NAMALWA (cell line): ENCODE measurements around the gene FSIP1.

Experiments used
- DNase-seq: peaks from one replicate; pipeline ENCODE4 v3.0.0-alpha.2; 2015; ENCODE audit warnings: low spot score

The FSIP1 gene

DNA sequence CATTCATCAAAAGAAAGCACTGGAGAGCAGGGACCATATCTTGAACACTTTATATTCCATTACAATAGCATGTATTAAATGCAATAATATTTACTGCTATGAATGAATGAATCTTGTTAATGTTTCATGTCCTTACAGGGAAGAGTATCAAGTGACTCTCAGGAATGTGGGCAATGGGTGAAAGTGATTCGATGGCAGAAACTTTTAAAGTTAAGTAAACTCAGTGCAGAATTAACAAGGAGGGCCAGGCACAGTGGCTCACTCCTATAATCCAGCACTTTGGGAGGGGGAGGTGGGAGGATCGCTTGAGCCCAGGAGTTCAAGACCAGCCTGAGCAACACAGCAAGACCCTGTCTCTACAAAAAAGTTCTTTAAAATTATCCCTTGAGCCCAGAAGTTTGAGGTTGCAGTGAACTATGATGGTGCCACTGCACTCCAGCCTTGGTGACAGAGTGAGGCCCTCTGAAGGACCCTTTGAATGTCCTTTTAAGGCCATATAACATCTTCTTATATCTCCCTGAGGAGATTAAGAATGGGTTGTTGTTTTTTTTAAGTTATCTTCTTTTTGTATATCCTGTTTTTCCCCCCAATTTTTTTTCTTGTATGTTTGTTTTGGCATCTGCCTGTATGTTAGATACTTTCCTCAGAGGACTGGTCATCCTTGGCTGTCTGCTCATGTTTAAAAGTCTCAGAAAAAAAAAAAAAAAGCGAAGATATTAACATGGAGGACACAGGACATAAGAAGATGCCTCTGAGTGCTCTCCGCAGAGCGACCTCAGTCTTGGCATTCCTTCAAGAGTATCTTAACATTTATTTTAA lies 9.6 kb upstream of the FSIP1 start:
- no peak for DNase-seq

DNA sequence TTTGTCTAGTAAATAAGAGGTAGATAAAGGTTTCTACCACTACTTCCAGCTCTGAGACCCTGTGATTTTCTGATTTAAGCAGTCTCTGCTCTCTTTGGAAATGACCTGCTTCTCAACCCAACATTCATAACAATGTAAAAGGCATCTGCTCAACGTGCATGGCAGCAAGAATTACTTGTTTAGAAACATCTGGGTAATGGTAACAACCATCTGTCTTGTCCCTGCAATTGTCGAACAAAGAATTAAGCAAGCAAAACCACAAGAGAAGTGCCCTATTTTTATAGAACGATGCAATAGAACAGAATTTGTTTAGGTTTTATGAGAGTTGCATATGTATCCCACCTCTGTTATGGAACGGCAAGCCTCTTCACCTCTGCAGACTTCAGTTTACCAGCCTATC lies 7.1 kb upstream of the FSIP1 start:
- DNase-seq: no peak

DNA sequence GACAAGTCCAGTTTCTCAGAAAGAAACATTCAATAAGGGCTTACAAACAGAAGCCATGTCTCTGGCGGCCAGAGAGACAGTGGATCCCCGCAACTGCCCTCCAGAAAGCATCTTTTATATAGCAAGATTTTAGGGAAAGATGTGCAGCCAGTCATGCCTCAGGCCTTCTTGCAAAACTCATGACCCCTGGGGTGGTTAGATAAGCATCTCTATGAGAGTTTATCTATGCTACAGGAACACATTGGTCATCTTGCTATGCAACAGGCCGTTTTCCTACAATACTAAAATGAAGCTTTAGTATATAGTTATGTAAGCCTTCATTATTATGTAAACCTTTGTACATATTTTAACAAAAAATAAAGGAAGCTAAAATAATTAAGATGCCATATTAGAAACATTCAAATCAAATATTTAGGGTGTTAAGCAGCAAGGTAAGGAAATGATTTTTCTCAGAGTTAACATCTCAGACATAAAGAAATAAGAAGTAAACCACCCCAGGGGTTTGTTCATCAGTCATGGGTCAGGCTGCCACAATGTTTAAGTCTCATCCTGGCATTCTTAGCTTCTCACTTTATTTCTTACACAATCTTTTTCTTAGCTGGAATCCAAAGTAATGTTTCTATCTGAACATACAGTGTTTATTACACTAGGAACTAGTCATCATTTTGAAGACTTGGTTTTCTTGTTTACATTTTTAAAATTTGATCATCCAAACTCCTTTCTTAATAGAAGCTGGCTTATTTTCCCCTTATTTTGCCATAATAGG lies 6.3 kb upstream of the FSIP1 start:
- no peak for DNase-seq

DNA sequence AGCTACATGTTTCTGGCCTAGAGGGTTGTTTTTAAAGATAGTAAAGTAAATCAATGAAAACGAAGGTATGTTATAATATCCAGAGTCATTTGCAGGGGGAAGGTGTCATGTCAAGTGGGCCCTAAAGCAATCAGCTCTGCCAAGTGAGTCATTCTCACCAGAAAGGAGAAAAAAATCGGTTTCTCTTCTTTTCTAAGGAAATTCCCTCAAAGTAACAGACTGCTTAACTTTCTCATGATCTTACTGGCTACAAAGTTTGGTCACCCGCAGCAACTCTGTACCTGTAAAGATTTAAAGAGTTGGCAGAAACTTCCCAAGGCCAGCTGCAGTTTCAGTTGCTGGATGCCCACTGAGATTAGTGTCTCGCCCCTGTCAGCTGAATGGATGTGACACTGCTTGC lies 5.5 kb upstream of the FSIP1 start:
- DNase-seq: no peak

DNA sequence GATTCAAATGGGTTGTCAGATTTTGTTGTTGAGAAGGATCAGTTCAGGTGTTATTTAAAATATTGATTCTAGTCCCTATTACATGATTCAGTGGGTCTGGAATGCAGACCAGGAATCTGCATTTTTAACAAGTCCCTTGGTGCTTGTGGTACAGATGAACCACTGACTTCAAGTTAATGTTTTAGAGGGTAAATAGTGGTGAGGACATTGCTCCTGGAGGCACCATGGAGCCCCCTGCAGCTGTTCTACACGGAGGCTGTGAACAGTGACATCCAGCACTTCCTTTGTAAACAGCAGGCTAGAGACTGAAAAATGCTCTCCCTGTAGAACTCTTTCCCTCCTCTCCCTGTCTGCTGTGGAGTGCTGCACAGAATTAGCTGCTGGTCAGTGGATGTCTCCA lies 4.8 kb upstream of the FSIP1 start:
- DNase-seq: no peak

DNA sequence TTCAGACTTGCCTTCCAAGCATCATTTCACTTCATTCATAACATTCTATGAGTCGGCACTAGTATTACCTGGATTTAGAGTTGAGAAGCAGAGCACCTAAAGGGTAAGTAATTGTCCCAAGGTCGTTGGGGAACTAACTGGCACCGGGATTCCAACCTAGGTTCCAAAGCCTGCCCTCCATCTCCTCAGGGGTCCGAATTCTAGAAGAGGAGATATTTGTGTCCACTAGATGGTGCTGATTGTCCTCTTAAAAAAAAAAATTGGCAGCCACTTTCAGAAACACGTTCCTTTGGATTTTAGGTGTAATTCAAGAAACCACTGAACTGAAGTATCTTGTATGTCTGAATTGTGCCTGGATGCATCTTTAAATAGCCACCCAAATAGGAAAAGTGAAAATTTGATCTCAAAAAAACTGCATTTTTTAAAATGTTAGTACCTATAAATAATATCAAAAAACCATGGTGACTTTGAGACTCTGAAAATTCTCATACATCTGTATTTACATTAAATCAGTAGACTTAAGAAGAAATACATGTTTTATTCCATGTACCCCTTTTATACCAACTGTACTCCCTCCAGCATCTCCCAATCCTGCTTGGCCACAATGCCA lies 3.9 kb upstream of the FSIP1 start:
- peak; percentile 82 for DNase-seq

DNA sequence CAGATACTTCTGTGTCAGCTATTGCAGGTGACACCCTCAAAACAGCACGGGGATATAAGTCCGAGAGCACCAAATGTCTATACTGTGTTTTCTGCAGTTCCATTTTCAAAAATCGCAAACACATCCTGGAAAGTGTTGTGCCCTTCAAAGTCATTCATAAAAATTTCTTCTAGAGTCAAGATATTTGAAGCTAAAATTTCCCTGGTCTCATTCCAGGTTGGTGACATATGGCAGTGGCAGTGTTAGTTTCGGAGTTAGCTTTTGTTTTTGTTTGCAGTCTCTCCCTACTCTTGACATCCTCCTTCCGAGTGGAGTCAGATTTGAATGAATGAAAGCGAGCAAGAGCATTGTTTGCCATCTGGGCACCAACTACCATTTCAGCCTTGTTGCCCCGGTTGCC lies 3.2 kb upstream of the FSIP1 start:
- DNase-seq: no peak

DNA sequence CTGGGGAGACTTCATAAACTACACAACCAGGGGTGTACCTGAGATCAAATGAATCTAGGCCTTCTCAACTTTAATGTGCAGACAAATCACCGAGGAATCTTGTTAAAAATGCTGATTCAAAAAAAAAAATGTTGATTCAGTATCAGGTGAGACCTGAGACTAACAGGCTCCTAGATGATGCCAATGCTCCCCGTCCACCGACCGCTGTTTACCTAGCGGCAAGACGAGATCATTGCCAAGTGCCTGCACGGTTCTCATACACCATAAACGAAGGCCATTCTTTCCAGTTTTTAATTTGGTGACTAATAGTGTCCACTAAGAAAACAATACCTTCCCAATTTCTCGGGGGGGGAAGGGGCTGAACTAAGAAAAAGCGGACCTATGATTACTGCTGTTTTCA lies 2.5 kb upstream of the FSIP1 start:
- DNase-seq: no peak

DNA sequence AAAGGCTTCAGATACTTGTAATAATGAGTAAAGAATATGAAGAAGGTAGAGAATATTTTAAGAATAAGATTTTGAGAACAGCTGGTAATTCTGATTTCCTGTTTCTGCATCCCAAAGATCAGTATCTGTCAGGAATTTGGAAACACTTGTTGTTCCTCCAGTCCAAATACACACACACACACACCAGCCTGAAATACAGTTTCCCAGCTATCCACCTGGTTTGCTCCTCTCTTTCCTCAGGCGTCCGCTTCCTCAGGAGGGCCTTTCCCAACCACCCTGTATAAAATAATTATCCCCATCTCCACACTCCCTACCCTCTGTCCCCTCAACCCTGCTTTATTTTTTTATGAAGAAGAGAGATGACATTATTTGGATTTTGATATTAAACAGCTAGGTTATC lies 2.0 kb upstream of the FSIP1 start:
- no peak for DNase-seq

DNA sequence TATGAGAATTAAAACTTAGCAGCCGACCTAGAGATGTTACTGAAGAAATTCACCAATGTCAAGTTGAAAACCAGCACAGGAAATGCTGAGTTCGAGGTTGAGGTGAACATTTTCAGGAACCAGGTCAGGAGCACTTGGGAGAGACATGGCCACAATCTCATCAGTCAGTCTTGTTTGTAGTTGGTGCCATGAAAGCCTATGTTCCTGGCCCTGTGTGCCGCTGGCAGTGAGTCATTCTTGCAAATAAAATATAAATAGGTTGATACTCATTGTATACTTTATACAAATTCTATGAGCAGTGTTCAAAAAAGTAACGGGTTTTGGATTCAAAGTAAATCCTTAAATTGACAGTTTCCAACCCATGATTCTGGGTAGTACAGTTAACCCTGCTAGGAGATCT lies 1.5 kb upstream of the FSIP1 start:
- no peak for DNase-seq

DNA sequence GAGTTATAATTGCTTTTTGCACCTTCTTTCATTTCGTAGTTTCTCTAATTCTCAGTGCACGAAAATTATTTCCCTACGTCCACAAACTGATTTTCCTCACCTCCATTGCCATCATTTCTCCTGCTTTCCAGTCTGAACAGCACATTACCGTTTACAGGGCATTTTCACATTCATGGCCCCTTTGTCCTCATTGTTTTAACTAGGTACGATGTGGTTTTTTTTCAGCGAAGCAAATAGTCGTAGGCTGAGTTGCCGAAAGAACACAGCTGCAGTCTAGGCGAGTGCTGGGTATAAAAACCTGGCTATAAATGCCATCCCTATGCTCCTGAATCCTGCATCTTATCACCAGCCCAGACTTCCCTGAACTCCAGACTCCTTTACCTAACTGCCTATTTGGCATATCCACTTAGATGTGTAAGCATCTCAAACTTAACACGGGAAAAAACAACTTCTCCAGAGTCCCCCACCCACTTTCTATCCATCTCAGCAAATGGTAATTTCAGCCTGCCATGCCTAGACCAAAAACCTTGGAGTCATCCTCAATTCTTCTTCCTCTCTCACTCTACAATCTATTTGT lies 691 bp upstream of the FSIP1 start:
- peak; percentile 39 for DNase-seq

DNA sequence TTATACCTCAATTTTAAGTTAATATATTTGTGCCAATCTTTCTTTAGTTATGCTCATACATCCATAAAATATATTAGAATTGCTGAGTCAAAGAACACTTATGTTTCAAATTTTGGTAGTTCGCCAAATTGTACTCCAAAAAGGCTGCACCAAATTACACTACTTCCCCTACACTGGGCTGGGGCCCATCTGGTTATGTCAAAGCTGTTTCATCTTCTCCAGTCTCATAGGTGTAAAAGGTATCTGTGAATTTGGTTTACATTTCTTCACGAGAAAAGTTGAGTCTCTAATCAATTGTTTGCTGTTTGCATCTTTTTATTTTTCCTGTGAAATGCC lies 706 bp downstream of the FSIP1 start:
- DNase-seq: no peak

DNA sequence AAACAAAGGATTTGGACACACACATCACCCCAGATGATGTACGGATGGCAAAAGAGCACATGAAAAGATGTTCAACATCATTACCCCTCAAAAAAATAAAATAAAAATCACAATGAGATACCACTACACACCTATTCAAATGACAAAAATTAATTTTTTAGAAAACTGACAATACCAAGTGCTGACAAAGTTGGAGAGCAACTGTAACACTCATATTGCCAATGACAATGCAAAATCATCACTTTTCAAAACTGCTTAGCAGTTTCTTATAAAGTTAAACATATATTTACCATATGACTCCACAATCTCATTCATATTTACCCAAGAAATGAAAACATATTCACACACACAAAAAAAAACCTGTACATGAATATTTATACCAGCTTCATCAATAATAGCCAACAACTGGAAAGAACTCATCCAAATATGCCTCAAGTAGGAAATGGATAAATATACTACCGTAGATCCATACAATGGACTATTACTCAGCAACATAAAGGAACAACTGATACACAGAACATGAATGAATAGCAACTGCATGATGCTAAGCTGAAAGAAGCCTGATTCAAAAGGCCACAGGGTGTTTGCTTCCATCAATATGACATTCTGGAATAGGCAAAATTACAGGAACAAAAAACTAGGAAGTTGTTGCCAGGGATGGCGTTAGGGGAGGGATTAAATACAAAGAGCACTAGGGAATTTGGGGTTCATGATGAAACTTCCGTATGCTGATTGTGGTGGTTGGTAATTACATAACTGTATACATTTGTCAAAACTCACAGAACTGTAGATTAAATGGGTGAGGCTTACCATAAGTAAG lies 1.3 kb downstream of the FSIP1 start:
- DNase-seq: no peak

DNA sequence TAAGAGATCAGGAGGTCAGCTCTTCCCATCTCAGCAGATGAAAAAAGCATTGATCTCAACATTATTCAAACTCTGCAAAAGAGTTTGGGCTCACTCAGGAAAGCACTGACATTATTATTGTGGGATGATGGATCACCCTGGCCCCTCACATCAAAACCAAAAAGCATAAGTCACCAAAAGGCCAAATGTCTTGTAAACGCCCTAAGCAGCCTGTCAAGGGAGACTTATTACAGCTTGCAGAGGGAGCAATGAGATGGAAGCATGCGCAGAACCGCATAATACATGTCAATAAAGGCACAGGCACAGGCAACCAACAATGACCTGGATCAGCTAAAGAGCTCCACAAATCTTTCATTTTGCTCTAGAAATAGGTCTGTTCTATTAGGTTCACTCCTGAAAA lies 4.6 kb downstream of the FSIP1 start:
- DNase-seq: no peak

DNA sequence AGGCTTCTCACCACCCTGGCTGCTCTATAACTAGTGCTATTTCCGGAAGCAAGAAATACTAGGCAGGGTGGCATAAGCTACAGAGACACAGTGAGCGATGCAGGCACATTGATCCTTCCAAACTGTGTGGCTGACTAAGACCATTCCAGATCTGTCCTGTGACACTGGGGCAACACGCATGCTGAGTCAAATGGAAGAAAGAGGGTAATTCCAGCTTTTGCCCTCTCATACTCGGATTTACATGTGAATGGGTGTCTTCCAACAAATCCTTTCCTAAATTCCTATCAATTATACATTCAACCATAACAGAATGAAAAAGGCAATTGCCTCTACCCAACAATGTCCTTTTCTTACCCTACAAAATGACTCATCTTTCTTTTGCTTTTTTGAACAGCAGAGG lies 5.1 kb downstream of the FSIP1 start:
- DNase-seq: no peak

DNA sequence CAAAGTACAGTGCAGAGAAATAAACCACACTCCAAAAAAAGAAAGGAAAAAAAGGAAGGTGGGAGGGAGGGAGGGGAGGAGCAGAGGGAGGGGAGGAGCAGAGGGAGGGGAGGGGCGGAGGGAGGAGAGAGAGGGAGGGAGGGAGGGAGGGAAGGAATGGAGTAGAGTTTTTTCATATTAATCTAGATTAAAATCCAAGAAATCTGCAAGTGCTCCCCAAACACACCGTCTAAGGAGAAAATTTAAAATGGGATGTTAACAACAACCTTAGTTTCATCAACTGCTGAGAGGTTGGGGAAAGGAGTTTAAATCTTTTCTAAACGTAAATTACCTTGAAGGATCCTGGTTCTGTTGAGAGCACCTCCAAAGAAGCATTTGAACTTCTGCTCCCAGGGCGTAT lies 6.6 kb downstream of the FSIP1 start:
- DNase-seq: no peak

DNA sequence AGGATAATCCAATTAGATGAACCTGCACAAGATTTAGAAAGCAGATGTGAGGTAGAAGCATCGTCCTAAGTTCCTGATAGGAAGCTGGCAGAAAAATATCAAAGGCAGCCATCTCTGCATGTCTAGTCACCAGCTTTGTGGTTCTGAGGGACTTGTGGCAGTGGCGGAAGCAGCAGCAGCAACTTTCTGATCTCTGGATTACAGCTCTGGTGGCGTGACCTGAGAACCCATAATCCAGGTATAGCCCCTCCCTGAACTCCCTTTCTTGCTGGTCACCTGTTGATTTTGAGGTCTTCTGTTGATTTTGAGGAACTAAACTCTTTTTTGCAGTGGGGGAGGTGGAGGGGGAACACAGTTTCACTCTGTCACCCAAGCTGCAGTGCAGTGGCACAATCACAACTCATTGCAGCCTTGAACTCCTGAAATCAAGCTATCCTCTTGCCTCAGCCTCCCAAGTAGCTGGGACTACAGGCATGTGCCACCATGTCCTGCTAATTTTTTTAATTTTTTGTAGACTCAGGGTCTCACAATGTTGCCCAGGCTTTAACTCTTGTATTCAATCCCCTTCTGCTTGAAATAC lies 7.9 kb downstream of the FSIP1 start:
- no peak for DNase-seq

DNA sequence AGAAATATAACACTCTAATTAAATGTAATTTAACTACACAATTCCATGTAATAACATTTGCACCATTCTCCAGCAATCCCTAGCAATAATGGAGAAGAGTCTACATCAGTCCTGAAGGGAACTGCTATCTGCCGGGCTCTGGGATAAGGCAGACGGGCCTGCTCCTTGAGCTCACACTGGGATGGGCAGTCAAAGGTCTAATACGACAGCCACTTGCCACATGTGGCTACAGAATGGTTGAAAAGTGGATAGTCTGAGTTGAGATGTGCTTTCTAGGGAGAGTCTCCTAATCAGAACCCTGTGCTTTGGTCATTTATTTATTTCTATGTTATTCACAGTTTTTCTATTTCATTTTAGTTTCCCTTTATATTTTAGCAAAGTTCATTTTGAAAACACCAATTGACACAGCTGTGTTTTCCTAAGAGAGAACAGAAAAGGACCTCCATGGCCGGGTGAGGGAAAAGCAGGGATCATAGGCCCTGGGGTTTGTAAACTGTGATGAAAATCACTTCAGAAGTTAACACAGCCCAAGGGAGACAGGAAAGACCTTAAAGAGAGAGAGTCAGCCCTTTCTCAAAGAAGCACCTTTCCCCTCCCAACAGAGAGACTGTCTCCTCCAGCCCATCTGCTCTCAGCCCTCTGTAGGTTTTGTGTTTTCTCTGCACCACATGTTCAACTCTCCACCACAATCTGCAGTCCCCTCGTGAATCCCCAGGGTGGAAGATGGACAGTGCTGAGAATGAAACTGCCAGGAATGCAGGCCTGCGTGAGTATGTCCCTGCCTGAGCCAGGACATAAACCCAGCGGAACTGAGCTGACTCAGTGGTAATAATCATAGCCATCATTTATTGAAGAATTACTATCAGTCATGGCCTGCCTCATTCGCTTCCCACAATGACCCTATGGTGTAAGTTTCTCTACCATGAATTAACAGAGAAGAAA lies 11.6 kb downstream of the FSIP1 start:
- DNase-seq: no peak

DNA sequence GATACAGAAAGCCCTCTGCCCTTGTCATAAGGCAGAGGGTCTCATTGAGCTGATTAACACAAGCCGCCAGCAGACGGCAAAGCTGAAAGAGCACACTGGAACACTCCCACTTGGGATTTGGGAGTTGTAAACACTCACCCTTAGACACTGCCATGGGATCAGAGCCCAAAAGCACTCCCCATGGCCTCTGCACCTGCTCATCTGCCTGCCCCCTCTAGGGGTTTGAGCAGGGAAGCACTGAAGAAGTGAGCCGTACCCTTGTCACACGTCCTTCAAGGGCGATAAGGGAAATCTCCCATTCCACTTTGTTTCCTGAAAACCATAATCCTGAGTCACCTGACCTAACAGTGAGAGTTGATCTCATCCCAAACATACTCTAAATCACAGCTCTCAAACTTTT lies 14.7 kb downstream of the FSIP1 start:
- no peak for DNase-seq

DNA sequence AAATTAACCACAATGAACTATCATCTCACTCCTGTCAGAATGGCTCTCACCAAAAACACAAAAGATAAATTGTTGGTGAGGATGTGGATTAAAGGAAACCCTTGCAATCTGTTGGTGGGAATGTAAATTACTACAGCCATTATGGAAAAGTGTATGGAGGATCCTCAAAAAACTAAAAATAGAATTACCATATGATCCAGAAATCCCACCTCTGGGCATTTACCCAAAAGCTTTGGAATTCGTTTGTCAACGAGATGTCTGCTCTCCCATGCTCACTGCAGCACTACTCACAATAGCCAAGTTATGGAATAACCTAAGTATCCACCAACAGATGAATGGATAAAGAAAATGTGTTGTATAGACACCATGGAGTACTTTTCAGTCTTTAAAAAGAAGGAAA lies 21.6 kb downstream of the FSIP1 start:
- no peak for DNase-seq
